SU-DHL-6 (cell line): Measurements from ENCODE around the gene PTPRQ.

Source experiments
- EZH2phosphoT487 ChIP-seq: fragments of 200-600 bp; sonication (generic), shearing (Covaris generic); conservative IDR thresholded peaks from 2 replicates; pipeline ENCODE4 v1.6.1; 2018; ENCODE audit warnings: mild to moderate bottlenecking, antibody characterized with exemption, low read length, moderate library complexity, mixed read lengths
- TF ChIP-seq, protein P1 (sequence below): fragments of 200-600 bp; sonication (generic); IDR thresholded peaks from one replicate; pipeline ENCODE4 v1.5.1; 2017; ENCODE audit warnings: antibody characterized with exemption, mild to moderate bottlenecking, low read length, moderate library complexity; ENCODE audit not compliant: insufficient read depth, poor library complexity, severe bottlenecking

DNA sequence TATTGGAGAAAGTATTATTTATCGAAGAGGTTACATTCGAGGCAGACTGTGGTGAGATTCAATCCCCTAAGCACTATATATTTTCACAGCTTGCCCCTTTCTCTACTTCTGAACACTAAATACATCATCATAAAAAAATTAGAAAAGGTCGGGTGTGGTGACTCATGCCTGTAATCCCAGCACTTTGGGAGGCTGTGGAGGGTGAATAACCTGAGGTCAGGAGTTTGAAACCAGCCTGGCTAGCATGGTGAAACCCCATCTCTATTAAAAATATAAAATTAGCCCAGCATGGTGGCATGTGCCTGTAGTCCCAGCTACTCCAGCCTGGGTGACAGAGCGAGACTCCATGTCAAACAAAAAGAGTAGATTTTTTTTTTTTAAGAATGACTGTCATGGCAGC lies 192.8 kb downstream of the PTPRQ start:
- TF ChIP-seq, protein P1, sequence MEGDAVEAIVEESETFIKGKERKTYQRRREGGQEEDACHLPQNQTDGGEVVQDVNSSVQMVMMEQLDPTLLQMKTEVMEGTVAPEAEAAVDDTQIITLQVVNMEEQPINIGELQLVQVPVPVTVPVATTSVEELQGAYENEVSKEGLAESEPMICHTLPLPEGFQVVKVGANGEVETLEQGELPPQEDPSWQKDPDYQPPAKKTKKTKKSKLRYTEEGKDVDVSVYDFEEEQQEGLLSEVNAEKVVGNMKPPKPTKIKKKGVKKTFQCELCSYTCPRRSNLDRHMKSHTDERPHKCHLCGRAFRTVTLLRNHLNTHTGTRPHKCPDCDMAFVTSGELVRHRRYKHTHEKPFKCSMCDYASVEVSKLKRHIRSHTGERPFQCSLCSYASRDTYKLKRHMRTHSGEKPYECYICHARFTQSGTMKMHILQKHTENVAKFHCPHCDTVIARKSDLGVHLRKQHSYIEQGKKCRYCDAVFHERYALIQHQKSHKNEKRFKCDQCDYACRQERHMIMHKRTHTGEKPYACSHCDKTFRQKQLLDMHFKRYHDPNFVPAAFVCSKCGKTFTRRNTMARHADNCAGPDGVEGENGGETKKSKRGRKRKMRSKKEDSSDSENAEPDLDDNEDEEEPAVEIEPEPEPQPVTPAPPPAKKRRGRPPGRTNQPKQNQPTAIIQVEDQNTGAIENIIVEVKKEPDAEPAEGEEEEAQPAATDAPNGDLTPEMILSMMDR, result no peak
- TF ChIP-seq EZH2phosphoT487, result no peak
